Astrocyte (in vitro differentiated cells and primary cell): ENCODE results near the gene PADI2. TPM values are rescaled to one million over a fixed set of nuclear protein-coding genes. Genes with fewer than 3 reads are reported as not detected.

Experiments used
- DNase-seq: peaks from one replicate; pipeline ENCODE4 v3.0.0-alpha.2; 2010; ENCODE audit warnings: low read depth
- FAIRE-seq: peaks from 2 replicates; lab custom pipeline; 2011; peaks lifted over from hg19 to GRCh38; lab: Jason Lieb, UNC
- H2AFZ ChIP-seq: 2 replicates; pipeline ENCODE4 v1.6.0; 2012; ENCODE audit warnings: low read depth, low read length, inconsistent platforms
- H3K27ac ChIP-seq: 2 replicates; pipeline ENCODE4 v1.5.1; 2011; ENCODE audit warnings: low read depth, low read length, inconsistent platforms
- H3K27me3 ChIP-seq: 2 replicates; pipeline ENCODE4 v1.6.0; 2011; ENCODE audit warnings: low read length, inconsistent platforms; ENCODE audit not compliant: insufficient read depth
- H3K36me3 ChIP-seq: 2 replicates; pipeline ENCODE4 v1.5.1; 2011; ENCODE audit warnings: low read length, inconsistent platforms; ENCODE audit not compliant: insufficient read depth
- H3K4me1 ChIP-seq: 2 replicates; pipeline ENCODE4 v1.5.1; 2011; ENCODE audit warnings: low read length, inconsistent platforms; ENCODE audit not compliant: insufficient read depth
- H3K4me2 ChIP-seq: 2 replicates; pipeline ENCODE4 v1.6.0; 2012; ENCODE audit warnings: low read length, inconsistent platforms
- H3K4me3 ChIP-seq: 2 replicates; pipeline ENCODE4 v1.5.1; 2011; ENCODE audit warnings: low read depth, mild to moderate bottlenecking, low read length, inconsistent platforms; ENCODE audit not compliant: insufficient read depth
- H3K79me2 ChIP-seq: 2 replicates; pipeline ENCODE4 v1.6.0; 2012; ENCODE audit warnings: mild to moderate bottlenecking, low read length, inconsistent platforms; ENCODE audit not compliant: insufficient read depth
- H3K9ac ChIP-seq: 2 replicates; pipeline ENCODE4 v1.6.0; 2012; ENCODE audit warnings: mild to moderate bottlenecking, low read length, inconsistent platforms
- H3K9me3 ChIP-seq: 2 replicates; pipeline ENCODE4 v1.5.1; 2012; ENCODE audit warnings: low read depth, mild to moderate bottlenecking, low read length, inconsistent platforms; ENCODE audit not compliant: insufficient read depth
- H4K20me1 ChIP-seq: 2 replicates; pipeline ENCODE4 v1.6.0; 2012; ENCODE audit warnings: low read length, inconsistent platforms; ENCODE audit not compliant: insufficient read depth
- H3K27ac Mint-ChIP-seq: one replicate; pipeline ENCODE4 v1.8.0; 2021; ENCODE audit warnings: mild to moderate bottlenecking, mixed read lengths; ENCODE audit not compliant: unreplicated experiment
- H3K27me3 Mint-ChIP-seq: one replicate; pipeline ENCODE4 v1.8.0; 2021; ENCODE audit warnings: low read depth, mixed read lengths; ENCODE audit not compliant: unreplicated experiment
- H3K36me3 Mint-ChIP-seq: one replicate; pipeline ENCODE4 v1.8.0; 2021; ENCODE audit warnings: low read depth, mixed read lengths; ENCODE audit not compliant: unreplicated experiment
- H3K4me1 Mint-ChIP-seq: one replicate; pipeline ENCODE4 v1.8.0; 2021; ENCODE audit warnings: low read depth, mixed read lengths; ENCODE audit not compliant: unreplicated experiment
- H3K4me3 Mint-ChIP-seq: one replicate; pipeline ENCODE4 v1.8.0; 2021; ENCODE audit warnings: mild to moderate bottlenecking, moderate library complexity, mixed read lengths; ENCODE audit not compliant: unreplicated experiment
- H3K9me3 Mint-ChIP-seq: one replicate; pipeline ENCODE4 v1.8.0; 2021; ENCODE audit warnings: mild to moderate bottlenecking, mixed read lengths; ENCODE audit not compliant: unreplicated experiment
- CTCF ChIP-seq: IDR thresholded peaks from 2 replicates; pipeline ENCODE4 v1.5.1; 2011; ENCODE audit warnings: low read depth, mild to moderate bottlenecking, inconsistent platforms, low read length, moderate library complexity; ENCODE audit not compliant: insufficient read depth
- EZH2 ChIP-seq: IDR thresholded peaks from 2 replicates; pipeline ENCODE4 v1.6.1; 2012; ENCODE audit warnings: mild to moderate bottlenecking, low read length, inconsistent platforms; ENCODE audit not compliant: insufficient read depth
- total RNA-seq: library from RNA; stranded (reverse); gene quantifications from 2 replicates; pipeline ENCODE4 v1.2.1, GENCODE V29; 2021

PADI2 gene
- total RNA-seq, 1 donor from 2014 or later: 0.48 TPM

- no peak overlapping the region for H3K27ac ChIP-seq
- H3K79me2 ChIP-seq: no peaks in the 10 kb centered on the region
- no peak overlapping the region for H3K4me3 Mint-ChIP-seq
- DNase-seq (no peak), FAIRE-seq (no peak)
- H2AFZ ChIP-seq: no peak overlapping the region
- H3K9ac ChIP-seq: no peak overlapping the region
- H3K4me2 ChIP-seq: no peak overlapping the region
- peaks cover 47% of the 10 kb centered on the region for H3K27me3 Mint-ChIP-seq
- TF ChIP-seq CTCF: no peak
- TF ChIP-seq EZH2: no peak
- no peak overlapping the region for H3K4me3 ChIP-seq
- no peaks in the 10 kb centered on the region for H3K9me3 ChIP-seq
- no peaks in the 10 kb centered on the region for H3K36me3 Mint-ChIP-seq
- no peaks in the 10 kb centered on the region for H3K36me3 ChIP-seq
- H3K4me1 Mint-ChIP-seq: no peaks in the 10 kb centered on the region
- no peaks in the 10 kb centered on the region for H4K20me1 ChIP-seq
- peaks cover 6% of the 10 kb centered on the region for H3K27me3 ChIP-seq
- peaks cover 2% of the 10 kb centered on the region for H3K9me3 Mint-ChIP-seq
- no peaks in the 10 kb centered on the region for H3K4me1 ChIP-seq
- H3K27ac Mint-ChIP-seq: no peak overlapping the region
Measured at GRCh38 chr1:17112496-17113236, 6.6 kb downstream of the PADI2 start.

GRCh38 chr1:17112076-17112475, 7.2 kb downstream of the PADI2 start:
- Histone ChIP-seq H3K9ac (no peak overlapping the region), H3K27me3 (peaks cover 3% of the 10 kb centered on the region), H3K79me2 (no peaks in the 10 kb centered on the region), H3K4me3 (no peak overlapping the region), H4K20me1 (no peaks in the 10 kb centered on the region), H2AFZ (no peak overlapping the region), H3K4me2 (no peak overlapping the region), H3K27ac (no peak overlapping the region), H3K4me1 (no peaks in the 10 kb centered on the region), H3K36me3 (no peaks in the 10 kb centered on the region), H3K9me3 (no peaks in the 10 kb centered on the region)
- TF ChIP-seq CTCF: no peak
- H3K4me3 Mint-ChIP-seq: no peak overlapping the region
- H3K36me3 Mint-ChIP-seq: no peaks in the 10 kb centered on the region
- no peak overlapping the region for H3K27ac Mint-ChIP-seq
- peaks cover under 1% of the 10 kb centered on the region for H3K9me3 Mint-ChIP-seq
- FAIRE-seq (no peak), DNase-seq (no peak)
- H3K27me3 Mint-ChIP-seq: peaks cover 46% of the 10 kb centered on the region
- H3K4me1 Mint-ChIP-seq: no peaks in the 10 kb centered on the region

- Mint-ChIP-seq H3K9me3 (peaks cover 5% of the 10 kb centered on the region), H3K4me3 (no peak overlapping the region), H3K27ac (no peak overlapping the region), H3K36me3 (no peaks in the 10 kb centered on the region), H3K4me1 (no peaks in the 10 kb centered on the region), H3K27me3 (peaks cover 43% of the 10 kb centered on the region)
- no peak overlapping the region for H3K27ac ChIP-seq
- no peaks in the 10 kb centered on the region for H4K20me1 ChIP-seq
- no peak overlapping the region for H2AFZ ChIP-seq
- H3K4me3 ChIP-seq: no peak overlapping the region
- TF ChIP-seq EZH2 (no peak), CTCF (no peak)
- DNase-seq (no peak), FAIRE-seq (no peak)
- H3K9me3 ChIP-seq: no peaks in the 10 kb centered on the region
- no peaks in the 10 kb centered on the region for H3K36me3 ChIP-seq
- no peak overlapping the region for H3K4me2 ChIP-seq
- no peaks in the 10 kb centered on the region for H3K79me2 ChIP-seq
- H3K27me3 ChIP-seq: peaks cover 3% of the 10 kb centered on the region
- no peak overlapping the region for H3K9ac ChIP-seq
- H3K4me1 ChIP-seq: no peaks in the 10 kb centered on the region
Measured at GRCh38 chr1:17110555-17110926, 8.7 kb downstream of the PADI2 start.
